Gastrocnemius medialis (tissue), 4 donors: ENCODE data around the gene XYLT1.

Experiments
- POLR2A ChIP-seq, 2 donors: fragments of 450-650 bp; IDR thresholded peaks; one replicate each; pipeline ENCODE4 v1.6.1; 2017; ENCODE audit warnings: antibody characterized with exemption in 2 of 2, mild to moderate bottlenecking in 2 of 2, moderate library complexity in 2 of 2
- TF ChIP-seq, protein P1 (sequence below), 5 experiments: fragments of 450-650 bp in 3 of 5; fragments of 200-600 bp in 2 of 5; sonication (generic) in 2 of 5; IDR thresholded peaks in 4 of 5; conservative IDR thresholded peaks in 1 of 5; 1 replicate in 4 of 5; 2 replicates in 1 of 5; pipeline ENCODE4 v1.5.1; 2016 to 2019; ENCODE audit warnings: antibody characterized with exemption in 5 of 5, mild to moderate bottlenecking in 3 of 5, moderate library complexity in 3 of 5

DNA sequence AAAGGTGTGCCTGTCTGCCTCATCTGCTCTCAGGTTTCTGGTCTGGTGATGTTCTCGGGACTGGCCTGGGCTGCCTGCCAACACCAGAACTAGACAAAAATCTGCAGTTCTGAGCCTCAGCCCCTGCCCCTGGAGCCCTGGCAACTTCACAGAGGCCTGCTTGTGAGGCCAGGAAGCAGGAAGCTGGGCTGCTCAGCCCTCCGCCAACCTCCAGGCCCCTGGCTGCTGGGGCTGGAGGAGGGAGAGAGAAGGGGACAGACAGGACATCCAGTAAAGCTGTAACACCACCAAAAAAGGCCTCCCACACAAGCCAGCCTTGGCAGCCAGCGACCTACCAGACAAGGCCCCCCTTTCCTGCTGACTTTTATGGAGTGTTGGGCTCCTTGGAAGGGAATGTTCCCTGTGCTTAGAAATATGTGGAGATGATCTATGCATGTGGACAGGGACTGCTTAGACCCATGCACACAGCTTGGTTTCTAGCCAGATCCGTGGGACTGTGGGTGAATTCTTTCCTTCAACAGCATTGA, 157.6 kb downstream of the XYLT1 start:
- TF ChIP-seq, protein P1, sequence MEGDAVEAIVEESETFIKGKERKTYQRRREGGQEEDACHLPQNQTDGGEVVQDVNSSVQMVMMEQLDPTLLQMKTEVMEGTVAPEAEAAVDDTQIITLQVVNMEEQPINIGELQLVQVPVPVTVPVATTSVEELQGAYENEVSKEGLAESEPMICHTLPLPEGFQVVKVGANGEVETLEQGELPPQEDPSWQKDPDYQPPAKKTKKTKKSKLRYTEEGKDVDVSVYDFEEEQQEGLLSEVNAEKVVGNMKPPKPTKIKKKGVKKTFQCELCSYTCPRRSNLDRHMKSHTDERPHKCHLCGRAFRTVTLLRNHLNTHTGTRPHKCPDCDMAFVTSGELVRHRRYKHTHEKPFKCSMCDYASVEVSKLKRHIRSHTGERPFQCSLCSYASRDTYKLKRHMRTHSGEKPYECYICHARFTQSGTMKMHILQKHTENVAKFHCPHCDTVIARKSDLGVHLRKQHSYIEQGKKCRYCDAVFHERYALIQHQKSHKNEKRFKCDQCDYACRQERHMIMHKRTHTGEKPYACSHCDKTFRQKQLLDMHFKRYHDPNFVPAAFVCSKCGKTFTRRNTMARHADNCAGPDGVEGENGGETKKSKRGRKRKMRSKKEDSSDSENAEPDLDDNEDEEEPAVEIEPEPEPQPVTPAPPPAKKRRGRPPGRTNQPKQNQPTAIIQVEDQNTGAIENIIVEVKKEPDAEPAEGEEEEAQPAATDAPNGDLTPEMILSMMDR (IDR thresholded peaks at IDR 0.05 in 4 of 5, conservative IDR thresholded peaks at IDR 0.05 in 1 of 5): no peak
- no peak for TF ChIP-seq POLR2A (IDR thresholded peaks at IDR 0.05)
